ENCODE measurements around the gene BLNK. TPM values are rescaled to one million over a fixed set of nuclear protein-coding genes. Genes with fewer than 3 reads are reported as not detected.

Gene BLNK
- total and polyA plus RNA-seq, 2 donors (not counting 1 experiment from before 2014, with no cell fraction given) = 0.33 TPM; not detected in 1

- H3K27me3 ChIP-seq (ENCODE audit: control insufficient read depth, insufficient read depth, low read length) = no peaks in the 10 kb centered on the region
These were observed 45.9 kb upstream of the BLNK start for GRCh38 chr10:96317067-96317833.

GRCh38 chr10:96313344-96313743, 42.0 kb upstream of the BLNK start:
- no peaks in the 10 kb centered on the region for H3K79me2 ChIP-seq (ENCODE audit: control insufficient read depth, insufficient read depth, low read length)
- H2AFZ ChIP-seq (ENCODE audit: low read length) = no peak overlapping the region
- TF ChIP-seq CTCF (conservative IDR thresholded peaks at IDR 0.05 in 1 of 2, IDR thresholded peaks at IDR 0.05 in 1 of 2; ENCODE audit: low read depth in 1 of 2, low read length in 2 of 2) = no peak
- no peak for TF ChIP-seq EZH2 (IDR thresholded peaks at IDR 0.05; ENCODE audit: low read length, missing control alignments)
- DNase-seq (ENCODE audit: low read depth in 2 of 2) = no peak
- no peak overlapping the region for H3K4me2 ChIP-seq (ENCODE audit: extremely low read depth, insufficient read depth, low read length)
- H3K9me3 ChIP-seq (ENCODE audit: control insufficient read depth, insufficient read depth, low read depth, low read length) = no peaks in the 10 kb centered on the region
- H3K4me1 ChIP-seq (ENCODE audit: control insufficient read depth, extremely low read depth, insufficient read depth, low read length) = no peaks in the 10 kb centered on the region
- H3K9ac ChIP-seq (ENCODE audit: insufficient read depth, low read length) = no peak overlapping the region
- H3K36me3 ChIP-seq (ENCODE audit: control insufficient read depth, insufficient read depth, low read length) = no peaks in the 10 kb centered on the region
- H3K27ac ChIP-seq (ENCODE audit: insufficient read depth, low read length) = no peak overlapping the region
- H3K27me3 ChIP-seq (ENCODE audit: control insufficient read depth, insufficient read depth, low read length) = no peaks in the 10 kb centered on the region
- no peak overlapping the region for H3K4me3 ChIP-seq (replicated peaks in 1 of 4; ENCODE audit: control extremely low read depth in 1 of 4, insufficient read depth in 1 of 4, low read depth in 3 of 4, low read length in 4 of 4)
- no peaks in the 10 kb centered on the region for H4K20me1 ChIP-seq (ENCODE audit: control insufficient read depth, extremely low read depth, insufficient read depth, low read length)

More at GRCh38 chr10:96317067-96317833, 45.9 kb upstream of the BLNK start:
- Histone ChIP-seq H3K4me2 (ENCODE audit: extremely low read depth, insufficient read depth, low read length) (no peak overlapping the region), H3K36me3 (ENCODE audit: control insufficient read depth, insufficient read depth, low read length) (no peaks in the 10 kb centered on the region), H3K9ac (ENCODE audit: insufficient read depth, low read length) (no peak overlapping the region), H3K27ac (ENCODE audit: insufficient read depth, low read length) (no peak overlapping the region), H4K20me1 (ENCODE audit: control insufficient read depth, extremely low read depth, insufficient read depth, low read length) (no peaks in the 10 kb centered on the region), H3K4me3 (replicated peaks in 1 of 4; ENCODE audit: control extremely low read depth in 1 of 4, insufficient read depth in 1 of 4, low read depth in 3 of 4, low read length in 4 of 4) (no peak overlapping the region), H3K9me3 (ENCODE audit: control insufficient read depth, insufficient read depth, low read depth, low read length) (no peaks in the 10 kb centered on the region), H2AFZ (ENCODE audit: low read length) (no peak overlapping the region), H3K79me2 (ENCODE audit: control insufficient read depth, insufficient read depth, low read length) (no peaks in the 10 kb centered on the region), H3K4me1 (ENCODE audit: control insufficient read depth, extremely low read depth, insufficient read depth, low read length) (no peaks in the 10 kb centered on the region)
- TF ChIP-seq EZH2 (IDR thresholded peaks at IDR 0.05; ENCODE audit: low read length, missing control alignments) (no peak), CTCF (conservative IDR thresholded peaks at IDR 0.05 in 1 of 2, IDR thresholded peaks at IDR 0.05 in 1 of 2; ENCODE audit: low read depth in 1 of 2, low read length in 2 of 2) (no peak)
- DNase-seq (ENCODE audit: low read depth in 2 of 2) = no peak

GRCh38 chr10:96311180-96311715, 39.9 kb upstream of the BLNK start:
- Histone ChIP-seq H4K20me1 (ENCODE audit: control insufficient read depth, extremely low read depth, insufficient read depth, low read length) (no peaks in the 10 kb centered on the region), H3K9me3 (ENCODE audit: control insufficient read depth, insufficient read depth, low read depth, low read length) (no peaks in the 10 kb centered on the region), H3K79me2 (ENCODE audit: control insufficient read depth, insufficient read depth, low read length) (no peaks in the 10 kb centered on the region), H3K27ac (ENCODE audit: insufficient read depth, low read length) (no peak overlapping the region), H3K9ac (ENCODE audit: insufficient read depth, low read length) (no peak overlapping the region), H3K27me3 (ENCODE audit: control insufficient read depth, insufficient read depth, low read length) (no peaks in the 10 kb centered on the region), H2AFZ (ENCODE audit: low read length) (no peak overlapping the region), H3K4me3 (replicated peaks in 1 of 4; ENCODE audit: control extremely low read depth in 1 of 4, insufficient read depth in 1 of 4, low read depth in 3 of 4, low read length in 4 of 4) (no peak overlapping the region), H3K36me3 (ENCODE audit: control insufficient read depth, insufficient read depth, low read length) (no peaks in the 10 kb centered on the region), H3K4me2 (ENCODE audit: extremely low read depth, insufficient read depth, low read length) (no peak overlapping the region), H3K4me1 (ENCODE audit: control insufficient read depth, extremely low read depth, insufficient read depth, low read length) (no peaks in the 10 kb centered on the region)
- no peak for TF ChIP-seq CTCF (conservative IDR thresholded peaks at IDR 0.05 in 1 of 2, IDR thresholded peaks at IDR 0.05 in 1 of 2; ENCODE audit: low read depth in 1 of 2, low read length in 2 of 2)
- no peak for TF ChIP-seq EZH2 (IDR thresholded peaks at IDR 0.05; ENCODE audit: low read length, missing control alignments)
- DNase-seq (ENCODE audit: low read depth in 2 of 2) = no peak

Data from fibroblast of lung (primary cell).